ENCODE data around the gene SPINT2. TPM values are rescaled to one million over a fixed set of nuclear protein-coding genes. Genes with fewer than 3 reads are reported as not detected.

The SPINT2 gene, protein sequence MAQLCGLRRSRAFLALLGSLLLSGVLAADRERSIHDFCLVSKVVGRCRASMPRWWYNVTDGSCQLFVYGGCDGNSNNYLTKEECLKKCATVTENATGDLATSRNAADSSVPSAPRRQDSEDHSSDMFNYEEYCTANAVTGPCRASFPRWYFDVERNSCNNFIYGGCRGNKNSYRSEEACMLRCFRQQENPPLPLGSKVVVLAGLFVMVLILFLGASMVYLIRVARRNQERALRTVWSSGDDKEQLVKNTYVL
- total RNA-seq = 9.2 and 9.6 TPM in 2 replicates
- long read RNA-seq, transcript SPINT2-201 (7 exons, 1,802 nt) = major isoform, 9 of 12 reads
- long read RNA-seq, partial matches to known transcripts = 1 of 12 reads
- long read RNA-seq, other reads (novel, unspliced or antisense) = 1 of 12 reads

DNA sequence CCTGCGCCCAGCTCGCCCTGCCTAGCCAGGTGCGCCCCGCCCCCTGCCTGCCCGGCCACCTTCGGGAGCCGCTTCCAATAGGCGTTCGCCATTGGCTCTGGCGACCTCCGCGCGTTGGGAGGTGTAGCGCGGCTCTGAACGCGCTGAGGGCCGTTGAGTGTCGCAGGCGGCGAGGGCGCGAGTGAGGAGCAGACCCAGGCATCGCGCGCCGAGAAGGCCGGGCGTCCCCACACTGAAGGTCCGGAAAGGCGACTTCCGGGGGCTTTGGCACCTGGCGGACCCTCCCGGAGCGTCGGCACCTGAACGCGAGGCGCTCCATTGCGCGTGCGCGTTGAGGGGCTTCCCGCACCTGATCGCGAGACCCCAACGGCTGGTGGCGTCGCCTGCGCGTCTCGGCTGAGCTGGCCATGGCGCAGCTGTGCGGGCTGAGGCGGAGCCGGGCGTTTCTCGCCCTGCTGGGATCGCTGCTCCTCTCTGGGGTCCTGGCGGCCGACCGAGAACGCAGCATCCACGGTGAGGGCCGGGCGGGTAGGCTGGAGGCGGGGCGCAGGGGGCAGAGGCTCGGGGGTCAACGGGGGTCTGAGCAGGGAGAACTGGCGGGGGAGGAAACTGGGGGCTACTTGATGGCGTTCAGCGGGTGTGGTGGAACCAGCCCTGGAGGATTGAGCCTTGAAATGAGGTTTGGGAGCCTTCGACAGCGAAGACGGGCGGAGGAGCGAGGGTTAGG, at the start of gene SPINT2:
Gene SPINT2 (plus strand): TSS at position 88 of the 727 bp plus-strand sequence. CDS start 320 bp downstream, at position 408.
- H3K27ac Mint-ChIP-seq (ENCODE audit: unreplicated experiment) = no peak within 1 kb of the TSS
- TF ChIP-seq, protein P1, sequence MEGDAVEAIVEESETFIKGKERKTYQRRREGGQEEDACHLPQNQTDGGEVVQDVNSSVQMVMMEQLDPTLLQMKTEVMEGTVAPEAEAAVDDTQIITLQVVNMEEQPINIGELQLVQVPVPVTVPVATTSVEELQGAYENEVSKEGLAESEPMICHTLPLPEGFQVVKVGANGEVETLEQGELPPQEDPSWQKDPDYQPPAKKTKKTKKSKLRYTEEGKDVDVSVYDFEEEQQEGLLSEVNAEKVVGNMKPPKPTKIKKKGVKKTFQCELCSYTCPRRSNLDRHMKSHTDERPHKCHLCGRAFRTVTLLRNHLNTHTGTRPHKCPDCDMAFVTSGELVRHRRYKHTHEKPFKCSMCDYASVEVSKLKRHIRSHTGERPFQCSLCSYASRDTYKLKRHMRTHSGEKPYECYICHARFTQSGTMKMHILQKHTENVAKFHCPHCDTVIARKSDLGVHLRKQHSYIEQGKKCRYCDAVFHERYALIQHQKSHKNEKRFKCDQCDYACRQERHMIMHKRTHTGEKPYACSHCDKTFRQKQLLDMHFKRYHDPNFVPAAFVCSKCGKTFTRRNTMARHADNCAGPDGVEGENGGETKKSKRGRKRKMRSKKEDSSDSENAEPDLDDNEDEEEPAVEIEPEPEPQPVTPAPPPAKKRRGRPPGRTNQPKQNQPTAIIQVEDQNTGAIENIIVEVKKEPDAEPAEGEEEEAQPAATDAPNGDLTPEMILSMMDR (conservative IDR thresholded peaks at IDR 0.05) = peak; percentile 18
- DNase-seq (ENCODE audit: low read depth, low spot score) = peak; percentile 47
- H3K4me1 Mint-ChIP-seq = peaks cover 37% of the 10 kb centered on the region
- H3K27me3 Mint-ChIP-seq (ENCODE audit: low read depth) = peaks cover 28% of the 10 kb centered on the region
- H3K36me3 Mint-ChIP-seq (ENCODE audit: low read depth) = no peaks in the 10 kb centered on the region
- no peaks in the 10 kb centered on the region for H3K9me3 Mint-ChIP-seq
- peak within 1 kb of the TSS; percentile 76 for H3K4me3 Mint-ChIP-seq

- TF ChIP-seq, protein P1 (conservative IDR thresholded peaks at IDR 0.05) = no peak
- no peak overlapping the region for H3K27ac Mint-ChIP-seq (ENCODE audit: unreplicated experiment)
- no peak for DNase-seq (ENCODE audit: low read depth, low spot score)
- peaks cover 4% of the 10 kb centered on the region for H3K27me3 Mint-ChIP-seq (ENCODE audit: low read depth)
- peaks cover 11% of the 10 kb centered on the region for H3K36me3 Mint-ChIP-seq (ENCODE audit: low read depth)
- H3K4me3 Mint-ChIP-seq = no peak overlapping the region
- H3K9me3 Mint-ChIP-seq = no peaks in the 10 kb centered on the region
- peaks cover 13% of the 10 kb centered on the region for H3K4me1 Mint-ChIP-seq
These were observed 47.4 kb upstream of the SPINT2 start for GRCh38 chr19:38216785-38217641.

GRCh38 chr19:38218204-38218603, 46.2 kb upstream of the SPINT2 start:
- TF ChIP-seq, protein P1 (conservative IDR thresholded peaks at IDR 0.05) = no peak
- DNase-seq (ENCODE audit: low read depth, low spot score) = no peak
- Mint-ChIP-seq H3K9me3 (no peaks in the 10 kb centered on the region), H3K4me1 (peaks cover 18% of the 10 kb centered on the region), H3K4me3 (no peak overlapping the region), H3K27me3 (ENCODE audit: low read depth) (peaks cover 4% of the 10 kb centered on the region), H3K36me3 (ENCODE audit: low read depth) (peaks cover 15% of the 10 kb centered on the region), H3K27ac (ENCODE audit: unreplicated experiment) (no peak overlapping the region)

- Mint-ChIP-seq H3K4me3 (no peak overlapping the region), H3K9me3 (no peaks in the 10 kb centered on the region), H3K4me1 (peaks cover 23% of the 10 kb centered on the region), H3K27ac (ENCODE audit: unreplicated experiment) (peak overlapping the region; percentile 27), H3K36me3 (ENCODE audit: low read depth) (peaks cover 13% of the 10 kb centered on the region), H3K27me3 (ENCODE audit: low read depth) (no peaks in the 10 kb centered on the region)
- TF ChIP-seq, protein P1 (conservative IDR thresholded peaks at IDR 0.05) = no peak
- DNase-seq (ENCODE audit: low read depth, low spot score) = no peak
These were observed 45.2 kb upstream of the SPINT2 start for GRCh38 chr19:38219221-38219620.

DNA sequence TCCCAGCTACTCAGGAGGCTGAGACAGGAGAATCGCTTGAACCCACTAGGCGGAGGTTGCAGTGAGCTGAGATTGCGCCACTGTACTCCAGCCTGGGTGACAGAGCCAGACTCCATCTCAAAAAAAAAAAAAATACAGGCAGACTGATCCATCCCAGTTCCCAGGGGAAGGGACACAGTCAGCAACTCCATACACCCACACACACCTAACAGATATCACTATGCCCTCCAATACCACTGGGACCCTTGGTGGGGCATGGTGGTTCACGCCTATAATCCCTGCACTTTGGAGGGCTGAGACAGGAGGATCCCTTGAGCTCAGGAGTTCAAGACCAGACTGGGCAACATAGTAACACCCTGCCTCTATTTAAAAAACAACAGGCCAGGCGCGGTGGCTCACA, 43.0 kb upstream of the SPINT2 start:
- Mint-ChIP-seq H3K27ac (ENCODE audit: unreplicated experiment) (no peak overlapping the region), H3K36me3 (ENCODE audit: low read depth) (peaks cover 11% of the 10 kb centered on the region), H3K9me3 (no peaks in the 10 kb centered on the region), H3K4me1 (peaks cover 28% of the 10 kb centered on the region), H3K4me3 (peak overlapping the region; percentile 54), H3K27me3 (ENCODE audit: low read depth) (peaks cover 3% of the 10 kb centered on the region)
- DNase-seq (ENCODE audit: low read depth, low spot score) = no peak
- TF ChIP-seq, protein P1 (conservative IDR thresholded peaks at IDR 0.05) = no peak
